NCI-H1436 treated with DMSO at 0.1 percent for 48 hours (cell line): ENCODE data around the gene TSACC.
A peak's percentile ranks its signal among the peaks of the same experiment; 100 is the strongest.
"Not testable (repeated sequence)": the region's sequence is repeated elsewhere in the genome, so short reads cannot be mapped to it uniquely, and the experiment has no call there.

Source experiments
- DNase-seq: peaks from one replicate; lab custom pipeline; 2025; lab: John Stamatoyannopoulos, UW

The TSACC gene

GRCh38 chr1:156338180-156338976, at the start of gene TSACC, which contains the start of gene CCT3:
TSACC (plus strand) TSS chr1:156338526; CDS start chr1:156339758, 1,232 bp downstream.
CCT3 (minus strand) TSS chr1:156338292; CDS start chr1:156338184, 108 bp downstream.
- DNase-seq = peak; percentile 94

DNA sequence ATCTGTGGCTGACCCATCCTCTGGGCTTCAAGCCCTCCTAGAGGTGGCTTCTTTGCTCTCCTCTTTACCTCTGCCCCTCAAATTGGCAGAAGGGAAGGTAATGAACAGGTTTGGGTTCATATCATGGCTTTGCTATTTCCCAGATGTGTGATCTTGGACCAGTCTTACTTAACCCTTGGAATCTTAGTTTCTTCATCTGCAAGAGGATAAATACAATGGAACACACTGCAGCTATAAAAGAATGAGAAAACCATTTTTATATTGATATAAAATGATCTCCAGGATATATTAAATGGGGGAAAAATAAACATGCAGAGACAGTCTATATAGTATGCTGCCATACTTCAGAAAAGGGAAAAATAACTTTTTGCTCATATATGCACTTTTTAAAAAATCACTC, 48.5 kb upstream of the TSACC start:
- no peak for DNase-seq

DNA sequence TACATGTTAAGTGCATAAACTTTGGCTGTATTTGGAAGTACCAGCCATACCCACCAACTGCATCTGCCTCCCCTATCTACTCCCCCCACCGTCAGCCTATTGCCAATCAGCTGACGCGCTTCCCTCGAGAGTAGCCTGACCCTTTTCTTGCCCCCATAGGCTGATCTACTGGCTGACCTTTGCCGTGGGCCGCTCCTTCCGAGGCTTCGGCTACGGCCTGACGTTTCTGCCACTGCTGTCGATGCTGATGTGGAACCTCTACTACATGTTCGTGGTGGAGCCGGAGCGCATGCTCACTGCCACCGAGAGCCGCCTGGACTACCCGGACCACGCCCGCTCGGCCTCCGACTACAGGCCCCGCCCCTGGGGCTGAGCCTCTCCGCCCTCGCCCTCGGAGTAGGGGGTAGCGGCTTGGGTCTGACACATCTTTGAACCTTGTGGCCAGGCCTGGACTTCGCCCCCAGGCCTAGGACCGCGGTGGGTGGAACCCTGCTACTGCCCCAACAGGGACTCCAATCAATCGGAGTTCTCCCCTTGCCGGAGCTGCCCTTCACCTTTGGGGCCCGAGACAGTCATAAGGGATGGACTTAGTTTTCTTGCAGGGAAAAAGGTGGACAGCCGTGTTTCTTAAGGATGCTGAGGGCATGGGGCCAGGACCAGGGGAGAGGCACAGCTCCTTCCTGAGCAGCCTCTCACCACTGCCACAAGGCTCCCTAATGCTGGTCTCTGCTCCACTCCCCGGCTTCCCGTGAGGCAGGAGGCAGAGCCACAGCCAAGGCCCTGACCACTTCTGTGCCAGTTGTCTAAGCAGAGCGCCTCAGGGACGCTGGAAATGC, 46.9 kb upstream of the TSACC start:
- DNase-seq = no peak

DNA sequence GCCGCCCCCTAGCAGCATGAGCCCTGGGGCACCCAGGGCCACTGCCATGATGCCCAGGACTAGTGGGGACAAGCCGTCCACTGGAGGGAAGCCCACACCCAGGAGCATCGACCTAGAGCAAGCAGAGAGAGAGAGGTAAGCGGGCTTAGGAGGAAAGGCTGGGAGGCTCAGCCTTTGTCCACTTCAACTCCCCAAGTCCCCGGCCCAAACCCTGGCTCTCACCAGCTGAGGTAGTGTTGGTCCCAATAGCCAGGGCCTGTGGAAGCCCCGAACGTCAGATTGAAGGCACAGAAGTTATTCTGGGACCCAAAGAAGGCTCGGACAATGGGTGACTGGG, 45.3 kb upstream of the TSACC start:
- no peak for DNase-seq

- DNase-seq = no peak
Measured at GRCh38 chr1:156293895-156294294, 44.4 kb upstream of the TSACC start.

DNA sequence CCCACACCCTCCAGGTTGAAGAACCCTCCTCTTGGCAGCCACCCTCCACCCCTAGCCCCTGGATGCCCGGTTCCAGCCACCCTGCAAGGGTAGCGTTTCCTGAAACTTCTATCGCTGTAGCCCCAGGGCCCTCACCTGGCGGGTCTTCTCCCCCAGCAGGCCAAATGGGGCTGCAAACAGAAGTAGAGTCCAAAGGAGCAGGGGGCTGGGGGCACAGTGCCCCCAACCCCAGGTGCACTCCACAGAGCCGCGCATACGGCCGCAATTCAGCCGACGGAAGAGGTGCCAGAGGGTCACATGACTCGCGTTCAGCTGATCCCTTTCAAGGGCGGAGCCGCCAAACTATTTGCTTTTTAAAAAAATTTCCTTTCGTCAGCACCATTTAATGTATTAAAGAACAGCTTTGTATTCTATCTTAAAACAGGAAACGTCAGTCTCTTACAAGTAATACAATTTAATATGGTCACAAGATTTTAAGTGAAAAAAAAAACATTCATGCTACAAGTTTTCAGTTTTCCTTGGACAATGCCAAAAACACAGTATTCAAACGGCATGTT, 42.9 kb upstream of the TSACC start, which contains the start of gene GLMP:
Gene GLMP (minus strand): TSS at position 289 of the 557 bp plus-strand sequence. CDS start 34 bp downstream, at position 255.
- DNase-seq = no peak

DNA sequence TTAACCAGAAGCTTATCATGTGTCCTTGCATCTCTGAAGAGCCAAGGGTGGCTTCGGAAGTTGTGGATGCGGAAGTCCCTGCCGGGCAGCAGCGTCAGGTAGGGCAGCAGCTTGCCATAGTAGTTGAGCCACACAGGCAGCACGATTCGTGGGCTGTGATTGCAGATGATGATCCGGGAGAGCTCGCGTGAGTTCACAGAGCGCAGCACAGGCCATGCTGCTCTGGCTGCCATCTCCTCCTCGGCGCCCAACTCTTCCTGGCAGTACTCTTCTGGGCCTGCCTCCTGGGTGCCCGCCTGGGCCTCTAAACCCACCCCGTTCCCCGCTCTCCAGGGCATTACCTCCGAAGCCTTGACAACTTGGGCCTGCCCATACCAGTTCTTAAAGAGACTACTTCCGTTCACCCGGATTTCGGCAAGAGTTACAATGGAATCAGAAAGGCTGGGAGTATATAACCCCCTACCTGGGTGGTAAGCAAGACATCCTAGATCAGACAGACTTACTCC, 39.4 kb upstream of the TSACC start, which contains the start of gene VHLL:
Gene VHLL (minus strand): TSS at position 456 of the 506 bp plus-strand sequence. CDS start 118 bp downstream, at position 338.
- DNase-seq = no peak

DNA sequence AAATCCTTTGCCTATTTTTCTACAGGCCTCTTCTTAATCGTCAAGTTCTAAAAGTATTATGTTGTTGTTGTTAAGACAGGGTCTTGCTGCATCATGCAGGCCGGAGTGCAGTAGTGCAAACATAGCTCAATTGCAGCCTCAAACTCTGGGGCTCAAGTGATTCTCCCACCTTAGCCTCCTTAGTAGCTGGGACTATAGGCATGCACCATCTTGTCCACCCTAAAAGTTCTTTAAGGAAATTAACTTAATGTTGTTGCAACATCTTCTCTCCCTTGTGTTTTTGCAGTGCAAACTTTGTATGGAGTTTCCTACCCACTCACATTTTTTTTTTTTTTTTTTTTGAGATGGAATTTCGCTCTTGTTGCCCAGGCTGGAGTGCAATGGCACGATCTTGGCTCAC, 35.1 kb upstream of the TSACC start:
- DNase-seq = no peak

GRCh38 chr1:156305215-156305614, 33.1 kb upstream of the TSACC start:
- DNase-seq = no peak

GRCh38 chr1:156308078-156308477, 30.2 kb upstream of the TSACC start:
- no peak for DNase-seq

- no peak for DNase-seq
Measured at GRCh38 chr1:156310962-156311361, 27.4 kb upstream of the TSACC start.

DNA sequence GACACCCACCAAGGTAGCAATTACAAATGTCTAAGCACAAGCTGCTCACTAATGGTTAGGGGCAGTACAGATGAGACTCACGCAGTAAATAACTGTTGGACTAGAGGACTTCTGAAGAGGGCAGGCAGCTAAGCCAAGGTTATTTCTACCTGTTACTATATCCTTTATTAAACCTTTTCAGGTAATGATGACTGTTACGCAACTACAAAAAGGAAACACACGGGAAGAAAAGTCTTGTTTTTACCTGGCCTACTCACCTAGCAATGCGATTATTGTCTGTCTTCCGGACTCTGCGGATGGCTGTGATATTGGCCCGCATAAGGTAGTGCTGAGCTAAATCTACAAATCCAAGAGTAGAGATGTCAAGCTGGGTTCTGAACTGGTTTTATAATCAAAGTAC, 21.4 kb upstream of the TSACC start:
- DNase-seq = no peak

- no peak for DNase-seq
Measured at GRCh38 chr1:156319664-156320063, 18.7 kb upstream of the TSACC start.

GRCh38 chr1:156320560-156320959, 17.8 kb upstream of the TSACC start:
- DNase-seq = no peak

DNA sequence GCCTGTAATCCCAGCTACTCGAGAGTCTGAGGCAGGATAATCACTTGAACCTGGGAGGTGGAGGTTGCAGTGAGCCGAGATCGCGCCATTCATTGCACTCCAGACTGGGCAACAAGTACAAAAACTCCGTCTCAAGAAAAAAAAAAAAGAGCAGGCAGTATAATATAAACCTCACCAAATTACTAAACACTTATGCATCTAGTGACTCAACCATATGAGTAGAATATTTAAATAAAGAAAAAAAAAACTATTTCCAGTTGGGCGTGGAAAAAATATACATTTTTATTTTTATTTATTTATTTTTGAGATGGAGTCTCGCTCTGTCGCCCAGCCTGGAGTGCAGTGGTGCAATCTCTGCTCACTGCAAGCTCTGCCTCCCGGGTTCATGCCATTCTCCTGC, 15.1 kb upstream of the TSACC start:
- not testable (repeated sequence) for DNase-seq

DNA sequence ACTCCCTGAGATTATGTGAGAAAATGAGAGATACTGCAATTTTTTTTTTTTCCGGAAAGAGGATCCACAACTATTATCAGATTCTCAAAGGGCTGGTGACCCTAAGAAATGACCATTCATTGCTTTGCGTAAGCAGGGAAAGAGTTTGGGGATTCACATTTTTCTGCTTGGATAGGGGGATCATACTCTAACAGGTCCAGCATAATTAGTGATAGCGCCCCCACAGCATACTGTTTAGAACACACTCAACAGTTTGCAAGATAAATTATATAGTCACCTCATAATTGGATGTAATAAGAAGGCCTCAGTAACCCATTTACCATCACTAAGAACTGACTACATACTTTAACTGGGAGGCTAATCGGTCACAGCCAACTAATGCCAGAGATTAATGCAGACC, 2.1 kb upstream of the TSACC start:
- no peak for DNase-seq

GRCh38 chr1:156337052-156337887, 1.1 kb upstream of the TSACC start:
- no peak for DNase-seq

DNA sequence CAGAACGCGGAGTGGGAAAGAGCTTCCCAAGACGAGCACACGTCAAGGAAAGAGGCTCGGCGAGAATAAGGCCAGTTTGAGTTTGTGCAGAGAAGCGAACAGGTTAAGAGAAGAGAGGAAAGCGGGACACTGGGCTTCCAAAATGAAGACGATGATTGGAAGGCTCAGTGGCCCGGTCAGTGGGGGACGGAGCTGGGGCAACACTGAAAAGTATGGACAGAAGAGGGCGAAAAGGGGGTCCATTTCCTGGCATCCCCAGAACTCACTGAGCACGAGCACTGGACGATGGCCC, 492 bp upstream of the TSACC start:
- DNase-seq = no peak

GRCh38 chr1:156342166-156342955, 4.0 kb downstream of the TSACC start:
- no peak for DNase-seq

DNA sequence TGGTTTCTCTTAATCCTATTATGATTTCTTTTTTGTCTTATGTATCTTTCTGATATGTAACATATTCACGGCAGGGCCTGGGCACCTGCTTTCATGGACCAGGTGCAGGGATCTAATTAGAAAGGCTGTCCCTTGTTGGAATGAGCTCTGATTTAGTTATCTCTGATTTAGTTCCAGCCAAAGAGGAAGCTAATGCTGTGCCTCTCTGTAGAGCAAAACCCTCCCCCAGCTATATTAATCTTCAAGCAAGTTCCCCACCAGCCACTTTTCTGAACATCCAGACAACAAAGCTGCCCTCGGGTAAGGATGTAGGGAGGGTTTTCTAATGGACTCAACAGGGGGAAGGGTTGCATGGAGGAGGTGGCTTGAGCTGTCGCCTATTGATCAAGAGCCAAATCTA, 6.1 kb downstream of the TSACC start:
- no peak for DNase-seq

GRCh38 chr1:156346035-156346434, 7.7 kb downstream of the TSACC start:
- DNase-seq = not testable (repeated sequence)
